Calu3 (cell line): ENCODE data around the gene PAFAH1B1. TPM values are rescaled to one million over a fixed set of nuclear protein-coding genes. Genes with fewer than 3 reads are reported as not detected.
A peak's percentile ranks its signal among the peaks of the same experiment; 100 is the strongest.

ENCODE experiments used
- BruUV-seq: library from RNA; stranded (reverse); fragments of 400-500 nt; replicated peaks from 2 replicates; lab custom pipeline; 2021; lab: Mats Ljungman, UMichigan
- CTCF ChIA-PET: fragments of 300-600 bp; sonication (Branson Sonifier 250); formaldehyde crosslinking; loops from one replicate; lab custom pipeline; 2022; ENCODE audit warnings: antibody characterized with exemption; lab: Charles Lee
- DNase-seq: peaks from one replicate; pipeline ENCODE4 v3.0.0; 2022
- H3K27ac Mint-ChIP-seq: one replicate; pipeline ENCODE4 v1.8.0; 2022; ENCODE audit warnings: mixed read lengths; ENCODE audit not compliant: unreplicated experiment
- H3K27me3 Mint-ChIP-seq: one replicate; pipeline ENCODE4 v1.8.0; 2022; ENCODE audit warnings: mixed read lengths; ENCODE audit not compliant: unreplicated experiment
- H3K36me3 Mint-ChIP-seq: one replicate; pipeline ENCODE4 v1.8.0; 2022; ENCODE audit warnings: mild to moderate bottlenecking, moderate library complexity, mixed read lengths; ENCODE audit not compliant: insufficient read depth, unreplicated experiment
- H3K4me1 Mint-ChIP-seq: one replicate; pipeline ENCODE4 v1.8.0; 2022; ENCODE audit warnings: mild to moderate bottlenecking, low read depth, mixed read lengths; ENCODE audit not compliant: unreplicated experiment
- H3K4me3 Mint-ChIP-seq: one replicate; pipeline ENCODE4 v1.8.0; 2022; ENCODE audit warnings: mild to moderate bottlenecking, low read depth, moderate library complexity, mixed read lengths; ENCODE audit not compliant: unreplicated experiment
- H3K9me3 Mint-ChIP-seq: one replicate; pipeline ENCODE4 v1.8.0; 2022; ENCODE audit warnings: low read depth, mixed read lengths; ENCODE audit not compliant: unreplicated experiment
- CTCF ChIP-seq: fragments of 200-600 bp; IDR thresholded peaks from one replicate; pipeline ENCODE4 v1.8.0; 2022; ENCODE audit warnings: antibody characterized with exemption; ENCODE audit not compliant: unreplicated experiment
- intact Hi-C: fragments of 100-400 bp; cut with micrococcal nuclease; formaldehyde crosslinking; loops from one replicate; pipeline ENCODE4 v1.10.0; 2022; ENCODE audit not compliant: unreplicated experiment
- total RNA-seq: library from RNA; stranded (reverse); gene quantifications from 2 replicates; pipeline ENCODE4 v1.2.3, GENCODE V29; 2022

PAFAH1B1 gene
- total RNA-seq, 1 experiment from 2014 or later = 99.8 TPM

GRCh38 chr17:2719861-2720260 lies 126.4 kb downstream of the PAFAH1B1 start:
- intact Hi-C loops = no loop called here
- no peaks in the 10 kb centered on the region for H3K36me3 Mint-ChIP-seq
- no peak overlapping the region for H3K4me3 Mint-ChIP-seq
- H3K9me3 Mint-ChIP-seq = no peaks in the 10 kb centered on the region
- CTCF ChIA-PET = no interaction called here
- no peak for DNase-seq
- no peak overlapping the region for H3K27ac Mint-ChIP-seq
- TF ChIP-seq CTCF = no peak
- peaks cover 15% of the 10 kb centered on the region for H3K27me3 Mint-ChIP-seq
- H3K4me1 Mint-ChIP-seq = no peaks in the 10 kb centered on the region
- BruUV-seq = no TSS peak

- no peak for TF ChIP-seq CTCF
- Mint-ChIP-seq H3K27ac (no peak overlapping the region), H3K4me3 (no peak overlapping the region), H3K27me3 (peaks cover 30% of the 10 kb centered on the region), H3K9me3 (no peaks in the 10 kb centered on the region), H3K4me1 (no peaks in the 10 kb centered on the region), H3K36me3 (no peaks in the 10 kb centered on the region)
- DNase-seq = no peak
- BruUV-seq = no TSS peak
- intact Hi-C loops = no loop called here
- CTCF ChIA-PET = no interaction called here
Measured at GRCh38 chr17:2721603-2722002, 128.1 kb downstream of the PAFAH1B1 start.

- H3K4me1 Mint-ChIP-seq = no peaks in the 10 kb centered on the region
- peaks cover 30% of the 10 kb centered on the region for H3K27me3 Mint-ChIP-seq
- H3K27ac Mint-ChIP-seq = no peak overlapping the region
- no peak for DNase-seq
- no peaks in the 10 kb centered on the region for H3K36me3 Mint-ChIP-seq
- H3K9me3 Mint-ChIP-seq = no peaks in the 10 kb centered on the region
- intact Hi-C loops = no loop called here
- H3K4me3 Mint-ChIP-seq = no peak overlapping the region
- no peak for TF ChIP-seq CTCF
- CTCF ChIA-PET = no interaction called here
- BruUV-seq = no TSS peak
Measured at GRCh38 chr17:2722611-2723010, 129.2 kb downstream of the PAFAH1B1 start.

GRCh38 chr17:2723505-2723996 lies 130.1 kb downstream of the PAFAH1B1 start:
- BruUV-seq = no TSS peak
- no peak for DNase-seq
- no peak for TF ChIP-seq CTCF
- H3K36me3 Mint-ChIP-seq = no peaks in the 10 kb centered on the region
- CTCF ChIA-PET = interaction anchor here (0.6 kb wide), 1 partner anchor 148 kb away, joined by 4 read pairs; no protein-coding TSS in a partner anchor
- intact Hi-C loops = no loop called here
- peaks cover 30% of the 10 kb centered on the region for H3K27me3 Mint-ChIP-seq
- no peaks in the 10 kb centered on the region for H3K9me3 Mint-ChIP-seq
- H3K4me3 Mint-ChIP-seq = peak overlapping the region; percentile 9
- H3K4me1 Mint-ChIP-seq = no peaks in the 10 kb centered on the region
- H3K27ac Mint-ChIP-seq = no peak overlapping the region
